VCaP (cell line): ENCODE results near the gene WDR47.

ENCODE experiments used
- H3K27ac ChIP-seq: fragments of 450-650 bp; 2 replicates; pipeline ENCODE4 v1.5.1; 2017
- TF ChIP-seq, protein P1 (sequence below): fragments of 450-650 bp; conservative IDR thresholded peaks from 2 replicates; pipeline ENCODE4 v1.5.1; 2017; ENCODE audit warnings: mild to moderate bottlenecking, moderate library complexity

WDR47 gene

DNA sequence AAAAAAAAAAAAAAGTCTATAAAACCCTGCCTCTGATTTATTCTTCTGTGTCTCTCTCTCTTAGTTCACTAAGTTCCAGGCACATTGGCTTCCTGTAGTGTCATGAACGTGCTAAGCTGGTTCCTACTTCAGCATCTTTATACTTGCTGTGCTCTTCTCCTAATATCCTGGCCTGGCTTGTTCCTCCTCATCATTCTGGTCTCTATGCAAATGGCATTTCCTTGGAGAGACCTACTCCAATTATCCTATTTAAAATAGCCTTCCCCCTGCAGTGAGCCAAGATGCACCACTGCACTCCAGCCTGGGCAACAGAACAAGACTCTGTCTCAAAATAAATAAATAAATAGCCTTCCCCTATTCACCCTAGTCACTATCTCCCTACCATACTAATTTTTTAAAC, 69.0 kb downstream of the WDR47 start:
- TF ChIP-seq, protein P1, sequence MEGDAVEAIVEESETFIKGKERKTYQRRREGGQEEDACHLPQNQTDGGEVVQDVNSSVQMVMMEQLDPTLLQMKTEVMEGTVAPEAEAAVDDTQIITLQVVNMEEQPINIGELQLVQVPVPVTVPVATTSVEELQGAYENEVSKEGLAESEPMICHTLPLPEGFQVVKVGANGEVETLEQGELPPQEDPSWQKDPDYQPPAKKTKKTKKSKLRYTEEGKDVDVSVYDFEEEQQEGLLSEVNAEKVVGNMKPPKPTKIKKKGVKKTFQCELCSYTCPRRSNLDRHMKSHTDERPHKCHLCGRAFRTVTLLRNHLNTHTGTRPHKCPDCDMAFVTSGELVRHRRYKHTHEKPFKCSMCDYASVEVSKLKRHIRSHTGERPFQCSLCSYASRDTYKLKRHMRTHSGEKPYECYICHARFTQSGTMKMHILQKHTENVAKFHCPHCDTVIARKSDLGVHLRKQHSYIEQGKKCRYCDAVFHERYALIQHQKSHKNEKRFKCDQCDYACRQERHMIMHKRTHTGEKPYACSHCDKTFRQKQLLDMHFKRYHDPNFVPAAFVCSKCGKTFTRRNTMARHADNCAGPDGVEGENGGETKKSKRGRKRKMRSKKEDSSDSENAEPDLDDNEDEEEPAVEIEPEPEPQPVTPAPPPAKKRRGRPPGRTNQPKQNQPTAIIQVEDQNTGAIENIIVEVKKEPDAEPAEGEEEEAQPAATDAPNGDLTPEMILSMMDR: no peak
- H3K27ac ChIP-seq: no peak overlapping the region

DNA sequence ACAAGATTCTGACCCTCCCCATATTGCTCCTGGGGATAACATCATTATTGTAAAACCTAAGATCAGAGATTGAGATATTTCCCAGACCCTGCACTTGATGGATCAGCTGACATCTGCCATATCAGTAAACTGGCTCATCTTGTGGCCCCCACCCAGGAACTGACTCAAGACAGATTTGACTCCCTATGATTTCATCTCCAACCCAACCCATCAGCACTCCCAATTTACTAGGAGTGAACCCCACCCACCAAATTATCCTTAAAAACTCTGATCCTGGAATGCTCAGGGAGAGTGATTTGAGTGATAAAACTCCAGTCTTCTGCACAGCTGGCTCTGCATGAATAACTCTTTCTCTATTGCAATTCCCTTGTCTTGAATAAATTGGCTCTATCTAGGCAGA, 72.6 kb downstream of the WDR47 start:
- TF ChIP-seq, protein P1: no peak
- no peak overlapping the region for H3K27ac ChIP-seq

DNA sequence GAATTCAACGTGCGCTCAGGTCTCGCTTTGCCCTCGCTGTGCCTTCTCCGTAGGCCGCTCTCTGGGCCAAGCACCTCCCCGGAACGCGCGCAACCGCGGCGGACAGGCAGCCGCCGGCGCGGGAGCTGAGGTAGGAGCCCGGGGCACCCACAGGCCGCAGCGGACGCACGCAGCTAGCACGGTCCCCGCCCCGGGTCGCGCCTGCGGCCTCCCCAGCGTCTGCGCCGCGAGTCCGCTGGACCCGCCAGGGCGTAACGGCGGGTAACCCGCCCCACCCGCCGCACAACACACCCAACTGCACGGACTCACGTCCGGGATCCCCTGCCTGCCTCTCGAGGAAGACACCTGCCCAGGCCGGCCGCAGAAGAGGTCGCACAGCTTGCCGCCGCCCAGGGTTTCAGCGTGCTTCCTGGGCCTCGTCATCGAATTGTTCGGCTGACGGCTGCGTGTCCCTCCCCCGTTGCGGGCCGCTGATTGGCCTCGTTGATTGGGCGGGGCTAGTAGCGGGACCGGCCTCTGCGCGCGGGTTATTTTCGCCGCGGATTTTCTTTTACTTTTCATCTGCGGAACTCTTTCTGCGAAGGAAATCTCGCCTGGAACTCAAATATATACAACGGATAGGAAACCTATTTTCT, 78.7 kb downstream of the WDR47 start, which contains the start of gene CLCC1:
TSS of gene CLCC1 (minus strand) at position 433 of the 635 bp plus-strand sequence. CDS start 13,047 bp downstream, outside the sequence.
- peak within 1 kb of the TSS; percentile 89 for H3K27ac ChIP-seq
- TF ChIP-seq, protein P1: no peak

DNA sequence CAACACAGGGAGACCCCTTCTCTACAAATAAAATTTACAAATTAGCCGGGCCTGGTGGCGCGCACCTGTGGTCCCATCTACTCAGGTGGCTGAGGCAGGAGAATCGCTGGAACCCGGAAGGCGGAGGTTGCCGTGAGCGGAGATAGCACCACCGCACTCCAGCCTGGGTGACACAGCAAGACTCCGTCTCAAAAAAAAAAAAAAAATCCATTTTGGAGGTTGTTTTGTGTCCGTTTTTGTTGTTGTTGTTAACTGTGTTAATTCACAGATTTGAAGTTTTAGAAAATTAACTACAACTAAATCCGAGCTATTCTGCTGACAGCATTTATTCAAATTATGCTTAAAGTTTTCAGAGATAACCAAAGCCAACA, 79.2 kb downstream of the WDR47 start:
- TF ChIP-seq, protein P1: no peak
- peak overlapping the region; percentile 89 for H3K27ac ChIP-seq

DNA sequence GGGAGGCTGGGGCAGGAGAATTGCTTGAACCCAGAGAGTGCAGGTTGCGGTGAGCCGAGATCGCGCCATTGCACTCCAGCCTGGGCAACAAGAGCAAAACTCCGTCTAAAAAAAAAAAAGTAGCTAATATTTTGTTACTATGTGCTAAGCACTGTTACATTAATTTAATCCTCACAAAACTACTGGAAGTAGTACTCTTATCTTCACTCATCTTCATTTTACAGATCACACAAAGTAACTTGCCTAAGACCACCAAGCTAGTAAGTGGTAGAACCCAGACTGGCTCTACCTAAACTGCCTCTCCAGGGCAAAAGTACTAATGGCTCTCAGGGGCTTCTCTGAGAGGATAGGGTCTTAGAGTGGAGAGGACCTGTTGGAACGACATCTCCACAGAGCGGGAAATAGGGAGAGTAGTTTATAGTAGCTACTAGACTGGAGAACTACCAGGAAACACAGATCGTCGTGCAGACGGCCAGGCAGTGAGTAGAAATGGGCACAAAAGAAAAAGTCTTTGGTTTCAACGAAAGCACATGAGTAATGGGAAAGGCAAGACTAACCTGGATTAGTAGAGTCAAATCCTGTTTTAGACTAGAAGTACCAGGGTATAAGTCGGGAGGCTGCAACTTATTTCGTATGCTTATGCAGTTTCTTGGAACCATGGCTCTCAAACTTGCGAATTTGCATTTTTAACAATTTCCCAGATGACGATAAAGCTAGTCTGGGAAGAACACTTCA, 80.0 kb downstream of the WDR47 start:
- TF ChIP-seq, protein P1: no peak
- H3K27ac ChIP-seq: peak overlapping the region; percentile 89

DNA sequence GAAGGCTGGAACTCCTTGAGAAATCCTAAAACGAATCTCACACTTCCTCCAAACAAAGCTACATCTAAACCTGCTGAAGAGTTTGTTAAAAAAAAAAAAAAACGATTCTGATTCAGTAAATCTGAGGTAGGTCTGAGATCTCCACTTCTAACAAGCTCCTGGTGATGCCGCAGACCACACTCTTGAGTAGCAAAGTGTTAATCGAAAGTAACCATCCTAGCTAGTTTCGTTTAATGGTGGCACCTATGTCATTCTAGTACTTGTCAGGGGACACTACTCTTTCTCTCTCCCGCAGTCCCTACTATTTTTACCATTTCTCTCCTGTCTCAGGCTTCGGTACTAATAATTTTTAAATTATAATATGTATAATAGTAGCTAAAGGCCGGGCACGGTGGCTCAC, 80.7 kb downstream of the WDR47 start:
- H3K27ac ChIP-seq: peak overlapping the region; percentile 89; the same call in 1 of the 2 replicates
- TF ChIP-seq, protein P1: no peak

DNA sequence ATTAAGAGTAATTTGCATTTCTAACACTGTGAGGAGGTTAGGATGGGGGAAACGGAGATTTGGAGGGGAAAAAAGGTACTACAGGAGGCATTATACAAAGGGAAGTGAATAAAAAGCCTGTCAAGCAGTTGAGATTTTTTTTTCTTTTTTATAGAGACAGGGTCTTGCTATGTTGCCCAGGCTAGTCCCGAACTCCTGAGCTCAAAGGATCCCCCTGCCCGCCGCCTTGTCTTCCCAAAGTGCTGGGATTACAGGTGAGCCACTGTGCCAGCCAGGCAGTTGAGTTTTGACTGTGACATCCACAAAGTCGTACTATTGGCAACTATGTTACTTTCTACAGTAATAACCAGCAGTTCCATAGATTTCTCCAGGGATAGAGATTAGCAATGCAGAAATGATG, 81.2 kb downstream of the WDR47 start:
- H3K27ac ChIP-seq: no peak overlapping the region
- TF ChIP-seq, protein P1: no peak
